H9 (cell line): ENCODE measurements around the gene IQCN. TPM values are rescaled to one million over a fixed set of nuclear protein-coding genes. Genes with fewer than 3 reads are reported as not detected.

Source experiments
- DNase-seq: peaks from one replicate; pipeline ENCODE4 v3.0.0-alpha.2; 2017
- H2AFZ ChIP-seq: one replicate; pipeline ENCODE4 v1.6.1; 2013; ENCODE audit warnings: mild to moderate bottlenecking, low read length, control low read depth, moderate library complexity
- H2AK5ac ChIP-seq: 2 replicates; pipeline ENCODE4 v1.6.1; 2013; ENCODE audit warnings: low read length, control low read depth, mixed read lengths; ENCODE audit not compliant: insufficient read length
- H2BK120ac ChIP-seq: one replicate; pipeline ENCODE4 v1.6.1; 2013; ENCODE audit warnings: low read depth, mild to moderate bottlenecking, low read length, control low read depth, inconsistent platforms; ENCODE audit not compliant: poor library complexity, severe bottlenecking
- H2BK12ac ChIP-seq: 2 replicates; pipeline ENCODE4 v1.6.1; 2013; ENCODE audit warnings: low read length, control low read depth, mixed read lengths, low read depth; ENCODE audit not compliant: insufficient read length
- H2BK15ac ChIP-seq: 2 replicates; pipeline ENCODE4 v1.6.1; 2013; ENCODE audit warnings: low read depth, low read length, control low read depth
- H2BK20ac ChIP-seq: one replicate; pipeline ENCODE4 v1.6.1; 2013; ENCODE audit warnings: low read depth, mild to moderate bottlenecking, low read length, control low read depth, inconsistent platforms; ENCODE audit not compliant: poor library complexity, severe bottlenecking
- H2BK5ac ChIP-seq: 2 replicates; pipeline ENCODE4 v1.6.1; 2013; ENCODE audit warnings: low read length, control low read depth, mixed read lengths; ENCODE audit not compliant: insufficient read length
- H3K14ac ChIP-seq: 2 replicates; pipeline ENCODE4 v1.6.1; 2013; ENCODE audit warnings: low read length, control low read depth; ENCODE audit not compliant: insufficient read depth
- H3K18ac ChIP-seq: 2 replicates; pipeline ENCODE4 v1.6.1; 2013; ENCODE audit warnings: low read depth, mild to moderate bottlenecking, mixed read lengths, low read length, control low read depth; ENCODE audit not compliant: insufficient read length
- H3K23ac ChIP-seq: 2 replicates; pipeline ENCODE4 v1.6.1; 2013; ENCODE audit warnings: low read length, control low read depth, mixed read lengths, low read depth; ENCODE audit not compliant: insufficient read length
- H3K23me2 ChIP-seq: 2 replicates; pipeline ENCODE4 v1.6.1; 2013; ENCODE audit warnings: low read depth, mild to moderate bottlenecking, mixed read lengths, low read length, control low read depth; ENCODE audit not compliant: insufficient read length, poor library complexity, severe bottlenecking
- H3K27ac ChIP-seq: 2 replicates; pipeline ENCODE4 v1.5.1; 2013; ENCODE audit warnings: low read length, control low read depth, mixed read lengths, low read depth; ENCODE audit not compliant: insufficient read length
- H3K27me3 ChIP-seq: 2 replicates; pipeline ENCODE4 v1.6.1; 2013; ENCODE audit warnings: low read length, control low read depth, inconsistent platforms; ENCODE audit not compliant: insufficient read depth
- H3K4ac ChIP-seq: 2 replicates; pipeline ENCODE4 v1.6.1; 2013; ENCODE audit warnings: low read depth, mild to moderate bottlenecking, control low read depth, inconsistent platforms, low read length, moderate library complexity
- H3K4me1 ChIP-seq: 2 replicates; pipeline ENCODE4 v1.6.1; 2013; ENCODE audit warnings: low read length, control low read depth, inconsistent platforms; ENCODE audit not compliant: insufficient read depth
- H3K4me2 ChIP-seq: 2 replicates; pipeline ENCODE4 v1.6.1; 2013; ENCODE audit warnings: low read length, control low read depth, mixed read lengths; ENCODE audit not compliant: insufficient read length, insufficient read depth
- H3K56ac ChIP-seq: 2 replicates; pipeline ENCODE4 v1.6.1; 2013; ENCODE audit warnings: low read depth, mild to moderate bottlenecking, mixed read lengths, low read length, control low read depth; ENCODE audit not compliant: insufficient read length
- H3K79me1 ChIP-seq: 2 replicates; pipeline ENCODE4 v1.6.1; 2013; ENCODE audit warnings: low read depth, mild to moderate bottlenecking, moderate library complexity, low read length, control low read depth, inconsistent platforms; ENCODE audit not compliant: insufficient read depth, poor library complexity, severe bottlenecking
- H3K79me2 ChIP-seq: 2 replicates; pipeline ENCODE4 v1.6.1; 2013; ENCODE audit warnings: low read length, control low read depth, inconsistent platforms; ENCODE audit not compliant: insufficient read depth
- H3K9ac ChIP-seq: 2 replicates; pipeline ENCODE4 v1.6.1; 2013; ENCODE audit warnings: low read length, control low read depth, mixed read lengths; ENCODE audit not compliant: insufficient read length; ENCODE audit errors: extremely low read depth
- H3K9me3 ChIP-seq: one replicate; pipeline ENCODE4 v1.6.1; 2013; ENCODE audit warnings: low read depth, low read length, inconsistent platforms; ENCODE audit not compliant: control insufficient read depth
- H3T11ph ChIP-seq: one replicate; pipeline ENCODE4 v1.6.1; 2013; ENCODE audit warnings: mild to moderate bottlenecking, low read length, control low read depth, inconsistent platforms
- H4K20me1 ChIP-seq: one replicate; pipeline ENCODE4 v1.6.1; 2013; ENCODE audit not compliant: control insufficient read depth, insufficient read length, insufficient read depth
- H4K5ac ChIP-seq: 2 replicates; pipeline ENCODE4 v1.6.1; 2013; ENCODE audit warnings: low read depth, mild to moderate bottlenecking, mixed read lengths, low read length, control low read depth; ENCODE audit not compliant: insufficient read length
- H4K8ac ChIP-seq: replicated peaks from 2 replicates; pipeline ENCODE4 v1.6.1; 2013; ENCODE audit warnings: low read length, control low read depth, mixed read lengths, low read depth; ENCODE audit not compliant: insufficient read length
- H4K91ac ChIP-seq: 2 replicates; pipeline ENCODE4 v1.6.1; 2013; ENCODE audit warnings: low read depth, mild to moderate bottlenecking, moderate library complexity, mixed read lengths, low read length, control low read depth; ENCODE audit not compliant: insufficient read length
- H3K27ac Mint-ChIP-seq, 3 experiments: 2 replicates in 2 of 3; 3 replicates in 1 of 3; pipeline ENCODE4 v1.8.0; 2020 to 2021; ENCODE audit warnings: mixed read lengths in 3 of 3, mild to moderate bottlenecking in 1 of 3, moderate library complexity in 1 of 3
- H3K27me3 Mint-ChIP-seq: 2 replicates; pipeline ENCODE4 v1.8.0; 2021; ENCODE audit warnings: low read depth, mild to moderate bottlenecking, moderate library complexity, mixed read lengths
- H3K36me3 Mint-ChIP-seq, 3 experiments: 2 replicates in 2 of 3; 3 replicates in 1 of 3; pipeline ENCODE4 v1.8.0; 2020 to 2021; ENCODE audit warnings: low read depth in 3 of 3, mixed read lengths in 3 of 3; ENCODE audit not compliant: insufficient read depth in 1 of 3
- H3K4me1 Mint-ChIP-seq, 2 experiments: 2 replicates each; pipeline ENCODE4 v1.8.0; 2020; ENCODE audit warnings: mixed read lengths in 2 of 2
- H3K4me3 Mint-ChIP-seq, 2 experiments: 2 replicates in 1 of 2; 3 replicates in 1 of 2; pipeline ENCODE4 v1.8.0; 2020 to 2021; ENCODE audit warnings: mild to moderate bottlenecking in 2 of 2, mixed read lengths in 2 of 2, moderate library complexity in 1 of 2
- H3K9me3 Mint-ChIP-seq, 2 experiments: 2 replicates in 1 of 2; 3 replicates in 1 of 2; pipeline ENCODE4 v1.8.0; 2020; ENCODE audit warnings: mild to moderate bottlenecking in 2 of 2, mixed read lengths in 2 of 2, moderate library complexity in 1 of 2
- CTCF ChIP-seq: fragments of 200-600 bp; sonication (generic); conservative IDR thresholded peaks from 3 replicates; pipeline ENCODE4 v1.8.0; 2021; ENCODE audit warnings: antibody characterized with exemption, mild to moderate bottlenecking
- WGBS: extraction: QIAGEN DNeasy Blood & Tissue Kit; methylation state at CpG from one replicate; pipeline ENCODE4 v1.1.7; 2013; ENCODE audit warnings: missing lambda C conversion rate, low lambda C conversion rate, mixed read lengths; ENCODE audit not compliant: insufficient read length; ENCODE audit errors: extremely low coverage; 5-methylcytosine and 5-hydroxymethylcytosine counted together
- total RNA-seq: library from RNA; stranded (reverse); gene quantifications from 2 replicates; pipeline ENCODE4 v1.2.1, GENCODE V29; 2021

Gene IQCN
- total RNA-seq, 1 experiment from 2014 or later = 0.39 TPM

GRCh38 chr19:18282788-18283141 is 8.5 kb upstream of the IQCN start:
- no peak overlapping the region for H2AFZ ChIP-seq
- peak overlapping the region; percentile 99 for H3K14ac ChIP-seq
- H3K4me1 Mint-ChIP-seq = peaks cover 37 to 41% of the 10 kb centered on the region in 2 experiments
- peak overlapping the region; percentile 67 for H3K18ac ChIP-seq
- H3K56ac ChIP-seq = peak overlapping the region; percentile 64
- H2BK5ac ChIP-seq = no peak overlapping the region
- H3K4ac ChIP-seq = peak overlapping the region; percentile 80; the same call in 1 of the 2 replicates
- peaks cover 3% of the 10 kb centered on the region for H3K79me1 ChIP-seq
- no peaks in the 10 kb centered on the region for H3K27me3 ChIP-seq
- peaks cover 0 to 4% of the 10 kb centered on the region in 2 experiments; a peak in 3 of 5 replicates for H3K9me3 Mint-ChIP-seq
- no peak overlapping the region for H2BK20ac ChIP-seq
- peaks cover 15% of the 10 kb centered on the region for H3K23me2 ChIP-seq
- peak overlapping the region; percentile 93 to 99 (median 98) for H3K27ac Mint-ChIP-seq
- peak overlapping the region; percentile 71 to 86 for H3K4me3 Mint-ChIP-seq
- H2BK15ac ChIP-seq = no peak overlapping the region
- peaks cover 5 to 21% (median 19%) of the 10 kb centered on the region in 3 experiments; a peak in 6 of 7 replicates for H3K36me3 Mint-ChIP-seq
- no peak overlapping the region for H3T11ph ChIP-seq
- H4K8ac ChIP-seq = no peak overlapping the region
- H3K9ac ChIP-seq = peak overlapping the region; percentile 94
- no peak for TF ChIP-seq CTCF
- peaks cover 9% of the 10 kb centered on the region; the same call in 1 of the 2 replicates for H3K79me2 ChIP-seq
- no peak overlapping the region for H2AK5ac ChIP-seq
- peak overlapping the region; percentile 48 for H4K91ac ChIP-seq
- H3K23ac ChIP-seq = no peak overlapping the region
- H3K4me1 ChIP-seq = no peaks in the 10 kb centered on the region; the same call in 1 of the 2 replicates
- H4K5ac ChIP-seq = peak overlapping the region; percentile 6
- peak overlapping the region; percentile 47 for H2BK12ac ChIP-seq
- H3K27ac ChIP-seq = peak overlapping the region; percentile 94
- H3K9me3 ChIP-seq = no peaks in the 10 kb centered on the region
- peak overlapping the region; percentile 81 for H2BK120ac ChIP-seq
- no peaks in the 10 kb centered on the region for H4K20me1 ChIP-seq
- no peak for DNase-seq
- peak overlapping the region; percentile 71 for H3K4me2 ChIP-seq
- peaks cover 5% of the 10 kb centered on the region; the same call in 1 of the 2 replicates for H3K27me3 Mint-ChIP-seq
- WGBS = no CpG with 5 or more reads among the region's 4 CpGs
